ENCODE results near the gene PPP1R12B.
"Not testable (repeated sequence)": the region's sequence is repeated elsewhere in the genome, so short reads cannot be mapped to it uniquely, and the experiment has no call there.

Gene PPP1R12B

GRCh38 chr1:202365092-202365815 is 16.8 kb downstream of the PPP1R12B start:
- POLR2A ChIA-PET (ENCODE audit: low non-redundant PET): no interaction called here
- no peak for TF ChIP-seq CTCF (conservative IDR thresholded peaks at IDR 0.05; ENCODE audit: low read depth)
- CTCF ChIA-PET: interaction anchor here (0.6 to 0.7 kb wide), 3 partner anchors 10 to 30 kb away, joined by 3 read pairs; no protein-coding TSS in a partner anchor
- DNase-seq (ENCODE audit: low spot score): no peak
- 0 out of 2 replicates have a peak overlapping the region, but pooled peaks have one; percentile 14 for H3K27ac ChIP-seq

- DNase-seq (ENCODE audit: low spot score): no peak
- ChIA-PET POLR2A (ENCODE audit: low non-redundant PET) (no interaction called here), CTCF (interaction anchor here (0.6 to 1.7 kb wide), 2 partner anchors 13 to 417 kb away, joined by 3 read pairs; no protein-coding TSS in a partner anchor)
- H3K27ac ChIP-seq: no peak overlapping the region
- no peak for TF ChIP-seq CTCF (conservative IDR thresholded peaks at IDR 0.05; ENCODE audit: low read depth)
These were observed 18.8 kb downstream of the PPP1R12B start for GRCh38 chr1:202367271-202367670.

GRCh38 chr1:202370906-202371305 is 22.4 kb downstream of the PPP1R12B start:
- CTCF ChIA-PET; DNase-seq (ENCODE audit: low spot score); H3K27ac ChIP-seq: not testable (repeated sequence)
- POLR2A ChIA-PET (ENCODE audit: low non-redundant PET): interaction anchor here (0.6 kb wide), 1 partner anchor 226 kb away, joined by 8 read pairs; no protein-coding TSS in a partner anchor

GRCh38 chr1:202374099-202374498 is 25.6 kb downstream of the PPP1R12B start:
- POLR2A ChIA-PET (ENCODE audit: low non-redundant PET): no interaction called here
- no peak overlapping the region for H3K27ac ChIP-seq
- DNase-seq (ENCODE audit: low spot score): no peak
- CTCF ChIA-PET: no interaction called here
- no peak for TF ChIP-seq CTCF (conservative IDR thresholded peaks at IDR 0.05; ENCODE audit: low read depth)

GRCh38 chr1:202375175-202375574 is 26.7 kb downstream of the PPP1R12B start:
- CTCF ChIA-PET; POLR2A ChIA-PET (ENCODE audit: low non-redundant PET); H3K27ac ChIP-seq; DNase-seq (ENCODE audit: low spot score): not testable (repeated sequence)

- no peak overlapping the region for H3K27ac ChIP-seq
- ChIA-PET POLR2A (ENCODE audit: low non-redundant PET) (no interaction called here), CTCF (interaction anchor here (0.6 kb wide), 1 partner anchor 23 kb away, joined by 3 read pairs; no protein-coding TSS in a partner anchor)
- DNase-seq (ENCODE audit: low spot score): no peak
- no peak for TF ChIP-seq CTCF (conservative IDR thresholded peaks at IDR 0.05; ENCODE audit: low read depth)
These were observed 27.7 kb downstream of the PPP1R12B start for GRCh38 chr1:202376247-202376646.

GRCh38 chr1:202379884-202380529 is 31.5 kb downstream of the PPP1R12B start:
- POLR2A ChIA-PET (ENCODE audit: low non-redundant PET); H3K27ac ChIP-seq; DNase-seq (ENCODE audit: low spot score): not testable (repeated sequence)
- CTCF ChIA-PET: interaction anchor here (0.5 to 1.0 kb wide), 3 partner anchors 13 to 435 kb away, joined by 3 to 5 read pairs (median 3); no protein-coding TSS in a partner anchor

GRCh38 chr1:202380535-202380934 is 32.0 kb downstream of the PPP1R12B start:
- POLR2A ChIA-PET (ENCODE audit: low non-redundant PET); H3K27ac ChIP-seq; DNase-seq (ENCODE audit: low spot score): not testable (repeated sequence)
- CTCF ChIA-PET: interaction anchor here (0.5 to 1.0 kb wide), 3 partner anchors 13 to 435 kb away, joined by 3 to 5 read pairs (median 3); no protein-coding TSS in a partner anchor

GRCh38 chr1:202381867-202382266 is 33.4 kb downstream of the PPP1R12B start:
- POLR2A ChIA-PET (ENCODE audit: low non-redundant PET); CTCF ChIA-PET; DNase-seq (ENCODE audit: low spot score); H3K27ac ChIP-seq: not testable (repeated sequence)

GRCh38 chr1:202395831-202396230 is 47.3 kb downstream of the PPP1R12B start:
- DNase-seq (ENCODE audit: low spot score); POLR2A ChIA-PET (ENCODE audit: low non-redundant PET); H3K27ac ChIP-seq: not testable (repeated sequence)
- CTCF ChIA-PET: interaction anchor here (0.7 kb wide), 2 partner anchors 30 to 476 kb away, joined by 3 read pairs; no protein-coding TSS in a partner anchor
